ENCODE results near the gene EPHB2.

- no peak for TF ChIP-seq POLR2A (IDR thresholded peaks at IDR 0.05; ENCODE audit: low read depth, low read length)
- no peak for TF ChIP-seq CTCF (conservative IDR thresholded peaks at IDR 0.05; ENCODE audit: low read depth, low read length)
- no peak for TF ChIP-seq USF2 (IDR thresholded peaks at IDR 0.05; ENCODE audit: low read depth, low read length)
- no peak for TF ChIP-seq FOS (IDR thresholded peaks at IDR 0.05; ENCODE audit: low read depth, low read length)
Measured at GRCh38 chr1:22836850-22837249, 126.2 kb downstream of the EPHB2 start.

Measured in IMR-90 (cell line).